OCI-LY7 (cell line): ENCODE results near the gene FGD2.

Experiments
- CTCF ChIP-seq: fragments of 200-600 bp; sonication (generic); conservative IDR thresholded peaks from 2 replicates; pipeline ENCODE4 v1.5.1; 2014; ENCODE audit warnings: mild to moderate bottlenecking, antibody characterized with exemption, low read length, moderate library complexity, mixed read lengths
- EZH2phosphoT487 ChIP-seq: fragments of 200-600 bp; sonication (generic); IDR thresholded peaks from 2 replicates; pipeline ENCODE4 v1.6.1; 2018; ENCODE audit warnings: low read depth, borderline replicate concordance, mild to moderate bottlenecking, mixed run types, antibody characterized with exemption, low read length, moderate library complexity, mixed read lengths

GRCh38 chr6:37056112-37056403 lies 50.6 kb downstream of the FGD2 start:
- no peak for TF ChIP-seq CTCF
- TF ChIP-seq EZH2phosphoT487: no peak
